HG02970 (cell line): ENCODE data around the gene UNC5B.

Experiments
- ATAC-seq: cut with Tn5 transposase; IDR thresholded peaks from one replicate; pipeline ENCODE4 v1.9.1; 2021; ENCODE audit warnings: mild to moderate bottlenecking, moderate library complexity, moderate number of reproducible peaks; ENCODE audit not compliant: unreplicated experiment, low FRiP score

UNC5B gene

GRCh38 chr10:71237843-71238623 is 25.7 kb downstream of the UNC5B start:
- ATAC-seq: no peak

DNA sequence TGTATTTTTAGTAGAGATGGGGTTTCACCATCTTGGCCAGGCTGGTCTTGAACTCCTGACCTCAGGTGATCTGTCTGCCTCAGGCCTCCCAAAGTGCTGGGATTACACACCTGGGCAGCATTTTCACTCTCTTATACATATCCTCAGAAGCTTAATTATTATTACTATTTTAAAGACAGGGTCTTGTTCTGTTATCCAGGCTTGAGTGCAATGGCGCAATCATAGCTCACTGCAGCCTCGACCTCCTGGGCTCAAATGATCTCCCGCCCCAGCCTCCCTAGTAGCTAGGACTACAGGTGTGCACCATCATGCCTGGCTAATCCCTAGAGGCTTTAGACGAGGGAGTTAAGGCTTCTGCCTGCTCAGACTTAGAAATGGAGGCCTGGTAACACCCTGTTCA is 26.3 kb downstream of the UNC5B start:
- no peak for ATAC-seq

DNA sequence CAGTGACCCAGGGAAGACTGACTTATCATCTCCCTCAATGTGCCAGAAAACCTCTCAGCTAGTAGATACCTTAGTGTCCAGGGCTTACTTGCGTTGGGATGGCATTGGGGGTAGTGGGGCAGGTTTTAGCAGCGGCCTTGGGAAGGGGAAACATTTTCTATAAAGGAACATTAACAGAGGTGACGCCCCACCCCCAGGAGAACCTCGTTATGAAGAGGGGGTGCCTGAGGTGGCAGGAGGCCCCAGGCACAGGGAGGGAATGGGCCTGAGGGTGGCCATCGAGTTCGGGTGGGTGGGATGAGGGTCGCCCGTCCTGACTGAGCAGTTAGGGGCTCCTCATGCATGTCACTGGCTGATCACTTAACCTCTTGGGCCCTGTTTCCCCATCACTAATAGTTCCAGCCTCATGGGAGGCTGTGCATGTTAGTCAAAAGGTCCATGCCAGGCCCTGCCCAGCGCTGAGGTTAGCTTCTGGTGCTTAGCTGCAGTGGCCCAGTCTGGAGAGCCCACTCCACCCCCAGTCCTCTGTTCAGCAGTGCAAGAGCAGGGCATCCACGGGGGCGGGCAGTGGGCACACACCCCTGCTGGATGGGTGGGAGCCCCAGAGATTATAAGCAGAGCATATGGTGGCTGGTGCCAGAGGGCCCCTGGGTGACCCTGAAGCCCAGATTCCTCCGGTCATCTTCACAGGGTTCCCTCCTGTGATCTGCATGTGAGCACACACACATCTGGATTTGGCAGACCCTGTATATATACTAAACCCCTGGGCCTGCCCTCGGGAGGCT is 27.0 kb downstream of the UNC5B start:
- no peak for ATAC-seq

- no peak for ATAC-seq
These were observed 27.8 kb downstream of the UNC5B start for GRCh38 chr10:71239946-71240795.

- ATAC-seq: no peak
These were observed 28.9 kb downstream of the UNC5B start for GRCh38 chr10:71241114-71241829.

- no peak for ATAC-seq
These were observed 29.7 kb downstream of the UNC5B start for GRCh38 chr10:71241830-71242621.

GRCh38 chr10:71242622-71243009 is 30.2 kb downstream of the UNC5B start:
- ATAC-seq: no peak

DNA sequence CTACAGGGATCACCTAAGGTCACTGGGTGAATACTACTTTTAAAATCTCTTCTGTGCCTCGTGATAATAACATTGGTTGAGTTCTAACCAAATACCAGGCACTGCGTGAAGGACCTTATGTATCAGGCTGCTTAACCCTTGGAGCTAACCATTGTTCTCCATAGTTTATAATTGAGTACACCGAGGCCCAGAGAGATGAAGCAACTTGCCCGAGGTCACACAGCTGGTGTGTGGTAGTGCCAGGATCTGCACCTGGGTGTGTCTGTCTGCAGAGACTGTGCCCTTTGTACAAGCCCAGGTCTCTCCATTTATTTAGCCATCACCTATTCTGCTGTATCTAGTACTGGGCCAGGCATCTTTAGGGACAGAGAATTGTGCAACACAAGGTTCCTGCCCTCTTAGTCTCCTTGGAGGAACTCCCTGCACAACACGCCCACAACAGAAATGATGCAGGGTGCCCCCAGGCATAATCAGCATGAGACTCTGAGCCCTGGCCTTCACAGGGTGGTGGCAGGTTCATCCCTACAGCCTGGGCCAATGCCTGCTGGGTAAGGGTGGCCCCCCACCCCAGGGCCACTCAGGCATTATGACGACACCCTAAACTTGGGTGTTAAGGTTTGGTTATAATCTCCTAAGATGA is 31.5 kb downstream of the UNC5B start:
- ATAC-seq: no peak

DNA sequence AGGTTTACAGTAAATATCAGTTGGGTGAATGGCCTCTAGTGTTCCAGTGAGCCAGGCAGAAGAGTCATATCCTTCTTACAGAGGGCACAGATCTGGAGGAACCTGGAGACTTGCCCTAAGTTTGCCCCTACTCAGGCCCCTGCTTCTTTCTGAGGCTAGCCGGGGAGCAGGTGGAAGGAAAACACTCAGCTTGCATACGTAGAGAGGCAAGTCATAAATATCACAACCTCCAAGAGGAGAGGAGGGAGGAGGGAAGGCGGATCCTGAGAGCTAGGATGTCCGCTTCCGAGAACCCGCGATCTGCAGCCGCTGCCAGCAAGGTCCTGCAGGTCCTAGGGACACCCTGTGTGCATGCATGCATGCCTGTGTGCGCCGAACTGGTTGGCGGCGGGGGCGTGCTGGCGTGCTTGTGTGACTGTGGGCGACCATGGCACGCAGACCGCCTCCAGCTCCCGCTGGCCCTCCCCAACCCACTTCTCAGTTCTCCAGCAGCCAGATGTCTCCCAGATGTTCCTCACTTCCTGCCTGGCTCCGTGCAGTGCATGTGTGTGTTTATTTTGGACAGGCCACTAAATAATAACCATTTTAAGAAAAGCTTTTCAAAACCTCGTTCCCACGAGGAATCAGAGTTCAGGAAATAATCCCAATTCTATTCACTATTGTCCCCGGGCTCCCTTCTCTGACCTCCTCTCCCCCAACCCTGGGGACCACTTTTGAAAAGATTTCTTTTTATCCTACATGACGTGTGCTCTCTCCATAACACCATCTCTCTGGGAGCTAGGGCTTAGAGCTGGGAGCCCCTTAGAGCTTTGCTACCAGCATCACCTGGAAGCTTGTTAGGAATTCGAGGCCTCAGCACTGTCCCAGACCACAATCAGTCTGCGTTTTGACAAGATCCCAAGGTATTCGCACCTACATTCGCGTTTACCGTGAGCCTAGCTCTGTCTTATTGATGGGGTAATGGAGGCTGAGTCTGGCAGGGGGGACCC is 32.4 kb downstream of the UNC5B start:
- no peak for ATAC-seq

DNA sequence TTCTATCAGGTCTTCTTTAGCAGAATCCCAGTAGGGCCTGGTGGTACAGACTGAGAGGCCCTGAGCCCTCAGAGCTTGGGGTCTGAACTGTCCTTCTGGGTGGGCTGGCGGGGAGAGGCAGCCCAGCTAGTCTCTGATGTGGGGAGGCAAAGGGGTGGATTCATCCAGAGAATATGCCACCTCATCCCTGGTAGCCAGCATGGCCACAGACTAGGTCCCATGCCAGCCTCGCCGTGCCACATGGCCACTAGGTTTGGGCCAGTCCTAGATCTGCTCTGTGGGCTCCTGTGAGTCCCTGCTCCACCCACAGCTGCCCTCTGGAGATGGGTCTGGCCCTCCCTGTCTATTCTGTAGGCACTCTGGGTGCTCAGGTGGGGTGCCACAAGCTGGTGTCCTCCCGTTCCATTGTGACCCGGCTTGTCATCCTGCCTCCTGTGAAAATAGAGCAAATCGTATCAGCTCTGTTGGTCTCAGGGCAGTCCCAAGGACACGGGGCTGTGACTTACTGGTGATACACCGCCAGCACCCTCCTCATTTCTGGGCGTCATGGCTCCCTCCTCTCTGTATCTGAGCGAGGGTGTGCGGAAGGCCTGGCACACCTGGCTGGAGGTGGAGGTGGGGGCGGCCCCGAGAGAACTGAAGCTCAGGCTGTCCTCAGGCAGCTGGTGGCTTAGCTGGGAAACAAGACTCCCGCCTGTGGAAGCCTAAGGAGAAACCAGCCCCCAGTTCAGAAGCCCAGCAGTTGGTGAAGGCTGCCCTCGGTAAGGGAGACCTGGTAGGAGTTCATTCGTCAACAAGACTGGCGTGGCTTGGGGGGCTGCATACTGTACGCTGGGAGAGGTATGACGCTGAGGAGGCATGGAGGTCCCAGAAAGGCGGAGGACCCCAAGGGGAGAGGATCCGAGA is 33.3 kb downstream of the UNC5B start:
- ATAC-seq: no peak

GRCh38 chr10:71246591-71247413 is 34.4 kb downstream of the UNC5B start:
- no peak for ATAC-seq

DNA sequence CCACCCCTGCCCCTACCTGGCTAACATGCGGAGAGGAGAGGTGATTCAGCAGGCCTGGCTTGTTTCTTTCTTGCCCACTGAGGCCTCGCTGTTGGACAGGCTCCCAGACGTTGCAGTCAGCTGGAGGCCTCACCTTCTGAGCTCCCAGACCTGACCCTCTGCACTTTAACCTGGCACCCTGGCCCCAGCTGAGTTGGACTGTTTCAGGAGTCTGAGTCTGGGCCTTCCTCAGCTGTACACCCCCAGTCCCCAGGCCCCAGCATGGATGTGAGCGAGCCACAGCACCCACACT is 35.0 kb downstream of the UNC5B start:
- no peak for ATAC-seq

DNA sequence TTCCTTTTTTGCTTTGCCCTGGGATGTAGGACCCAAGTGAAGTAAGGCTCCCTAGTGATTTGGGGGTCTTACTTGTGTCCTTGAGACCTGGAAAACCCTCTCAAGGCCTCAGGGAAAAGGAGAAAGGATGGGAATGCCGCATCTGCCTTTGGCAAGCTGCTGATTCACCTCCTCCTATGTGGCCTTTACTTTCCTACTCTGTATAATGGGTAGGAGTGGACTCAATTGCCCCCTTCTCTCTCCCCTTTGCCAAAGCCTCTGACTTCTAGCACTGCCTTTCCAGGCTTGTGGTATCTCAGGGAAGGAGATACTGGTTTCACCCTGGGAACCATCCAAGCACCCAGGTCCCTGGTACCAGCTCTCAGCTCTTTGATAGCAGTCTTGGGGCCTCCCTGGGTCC is 35.4 kb downstream of the UNC5B start:
- no peak for ATAC-seq

DNA sequence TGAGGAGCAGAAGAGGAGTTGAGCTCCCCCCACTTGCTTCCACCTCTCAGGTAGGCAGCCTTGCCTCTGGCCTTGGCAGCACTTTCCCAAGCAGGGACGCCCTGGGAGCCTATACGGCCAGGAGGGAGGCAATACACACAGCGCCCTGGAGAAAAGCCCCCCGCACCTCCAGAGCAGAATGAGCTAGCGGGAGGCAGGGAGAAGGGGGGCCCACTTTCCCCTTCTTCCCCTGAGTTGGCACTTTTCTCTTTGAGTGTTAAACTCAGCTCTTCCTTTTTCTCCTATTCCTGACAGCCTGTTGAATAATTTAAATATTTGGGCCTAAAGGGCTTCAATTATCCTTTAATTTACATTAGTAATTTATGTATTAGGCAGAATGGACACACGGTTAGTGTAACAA is 35.8 kb downstream of the UNC5B start:
- no peak for ATAC-seq

DNA sequence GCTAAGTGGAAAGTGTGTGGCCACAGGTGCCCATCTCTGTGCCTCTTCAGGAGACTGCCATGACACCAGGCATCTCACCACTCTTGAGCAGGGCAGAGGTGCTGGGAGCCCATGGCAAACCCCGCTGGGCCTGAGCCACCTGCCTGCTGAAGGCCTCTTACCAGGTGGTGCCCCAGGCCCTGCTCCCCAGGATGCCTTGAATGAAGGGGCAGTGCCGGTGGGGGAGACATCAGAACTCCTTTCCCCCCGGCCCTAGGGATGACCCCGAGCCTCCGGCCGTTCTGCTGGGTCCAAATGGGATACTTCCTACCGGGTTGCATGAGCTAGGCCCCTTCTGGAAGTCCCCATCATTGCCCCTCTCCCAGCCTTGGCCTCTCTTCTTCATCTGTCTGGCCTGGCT is 37.6 kb downstream of the UNC5B start:
- ATAC-seq: no peak

DNA sequence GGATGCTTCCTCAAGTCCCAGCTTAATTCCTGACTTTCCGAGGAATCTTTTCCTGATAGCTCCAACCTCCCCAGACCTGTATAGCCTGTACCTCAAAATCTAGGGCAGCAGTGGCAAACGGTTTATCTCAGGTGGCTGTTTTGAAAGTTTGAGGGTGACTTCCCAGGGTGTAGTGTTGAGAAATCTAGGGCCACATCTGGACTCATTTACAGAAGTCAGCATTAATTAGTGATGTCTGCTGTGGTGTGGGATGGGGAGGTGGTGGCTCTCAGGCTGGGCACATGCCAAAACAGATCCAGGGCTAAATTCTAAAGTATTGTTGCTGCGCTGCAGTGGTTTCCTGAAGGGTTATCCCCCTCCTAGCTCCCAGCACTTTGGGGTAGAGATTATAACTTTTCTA is 38.0 kb downstream of the UNC5B start:
- no peak for ATAC-seq
